Panc1 (cell line): ENCODE data around the gene SLC12A7. TPM values are rescaled to one million over a fixed set of nuclear protein-coding genes. Genes with fewer than 3 reads are reported as not detected.

ENCODE experiments used
- ATAC-seq: fragments of 200-7000 bp; cut with Tn5 transposase; 2 replicates; pipeline ENCODE4 v1.9.1; 2020; ENCODE audit warnings: mild to moderate bottlenecking, moderate library complexity
- BruUV-seq: library from RNA; stranded (reverse); fragments of 400-500 nt; replicated peaks from 2 replicates; lab custom pipeline; 2021; lab: Mats Ljungman, UMichigan
- CTCF ChIA-PET: fragments of 300-600 bp; sonication (Branson Sonifier 250); formaldehyde crosslinking; loops from one replicate; lab custom pipeline; 2022; ENCODE audit warnings: antibody characterized with exemption; lab: Charles Lee
- POLR2A ChIA-PET: fragments of 300-600 bp; sonication (Branson Sonifier 250); formaldehyde crosslinking; loops from one replicate; lab custom pipeline; 2022; ENCODE audit warnings: antibody characterized with exemption; lab: Charles Lee
- DNase-seq: peaks from one replicate; pipeline ENCODE4 v3.0.0-alpha.2; 2010; ENCODE audit warnings: low read depth, low spot score
- H3K27ac ChIP-seq: 2 replicates; pipeline ENCODE4 v1.5.1; 2011; ENCODE audit warnings: mild to moderate bottlenecking, low read length, inconsistent platforms
- H3K27me3 ChIP-seq: fragments of 200-500 bp; sonication (Bioruptor generic); 2 replicates; pipeline ENCODE4 v1.6.0; 2014; ENCODE audit warnings: low read length, inconsistent platforms; ENCODE audit not compliant: control insufficient read depth, insufficient read depth
- H3K36me3 ChIP-seq: fragments of 200-500 bp; sonication (Bioruptor generic); 2 replicates; pipeline ENCODE4 v1.5.1; 2014; ENCODE audit warnings: inconsistent platforms, mild to moderate bottlenecking, low read length, moderate library complexity; ENCODE audit not compliant: control insufficient read depth, insufficient read depth
- H3K4me1 ChIP-seq: 2 replicates; pipeline ENCODE4 v1.5.1; 2011; ENCODE audit warnings: inconsistent platforms, mild to moderate bottlenecking, low read length, moderate library complexity; ENCODE audit not compliant: control insufficient read depth, insufficient read depth
- H3K4me3 ChIP-seq, 2 experiments: 2 replicates each; pipeline ENCODE4 v1.5.1; 2011 to 2012; ENCODE audit warnings: low read depth in 2 of 2, low read length in 2 of 2, mild to moderate bottlenecking in 2 of 2, inconsistent platforms in 1 of 2, moderate library complexity in 1 of 2
- H3K9me3 ChIP-seq: fragments of 200-500 bp; sonication (Bioruptor generic); 2 replicates; pipeline ENCODE4 v1.5.1; 2014; ENCODE audit warnings: low read depth, mild to moderate bottlenecking, inconsistent platforms, low read length, moderate library complexity; ENCODE audit not compliant: control insufficient read depth, insufficient read depth
- POLR2AphosphoS5 ChIP-seq: IDR thresholded peaks from 2 replicates; pipeline ENCODE4 v1.6.1; 2012; ENCODE audit warnings: mild to moderate bottlenecking, low read depth, low read length, moderate library complexity
- SIN3A ChIP-seq: IDR thresholded peaks from 2 replicates; pipeline ENCODE4 v1.6.1; 2012; ENCODE audit warnings: low read depth, mild to moderate bottlenecking, low read length, moderate library complexity, borderline replicate concordance; ENCODE audit not compliant: insufficient read depth
- TCF7L2 ChIP-seq: IDR thresholded peaks from 2 replicates; pipeline ENCODE4 v1.6.1; 2011; ENCODE audit warnings: mild to moderate bottlenecking, low read depth, low read length, inconsistent platforms
- in situ Hi-C: cut with HindIII; loops from 2 replicates; pipeline ENCODE4 v1.10.0; 2016; ENCODE audit warnings: low sequenced_read_pairs, low pct_unique_long_range_greater_than_20kb
- intact Hi-C: fragments of 100-400 bp; cut with micrococcal nuclease; formaldehyde crosslinking; loops from one replicate; pipeline ENCODE4 v1.10.0; 2022; ENCODE audit not compliant: unreplicated experiment
- total RNA-seq: library from RNA; stranded (reverse); gene quantifications from one replicate; pipeline ENCODE4 v1.2.1, GENCODE V29; 2021; ENCODE audit not compliant: unreplicated experiment
- TF ChIP-seq, protein P1 (sequence below): fragments of 450-650 bp; IDR thresholded peaks from 2 replicates; pipeline ENCODE4 v1.5.1; 2017; ENCODE audit warnings: mild to moderate bottlenecking
- TF ChIP-seq, protein P2 (sequence below), 2 experiments: IDR thresholded peaks; 2 replicates each; pipeline ENCODE4 v1.6.1; 2011 to 2012; ENCODE audit warnings: low read depth in 2 of 2, control low read depth in 1 of 2, low read length in 1 of 2, mild to moderate bottlenecking in 1 of 2, moderate library complexity in 1 of 2; ENCODE audit not compliant: insufficient read depth in 1 of 2

SLC12A7 gene
- total RNA-seq, 1 experiment from 2014 or later: 297 TPM

DNA sequence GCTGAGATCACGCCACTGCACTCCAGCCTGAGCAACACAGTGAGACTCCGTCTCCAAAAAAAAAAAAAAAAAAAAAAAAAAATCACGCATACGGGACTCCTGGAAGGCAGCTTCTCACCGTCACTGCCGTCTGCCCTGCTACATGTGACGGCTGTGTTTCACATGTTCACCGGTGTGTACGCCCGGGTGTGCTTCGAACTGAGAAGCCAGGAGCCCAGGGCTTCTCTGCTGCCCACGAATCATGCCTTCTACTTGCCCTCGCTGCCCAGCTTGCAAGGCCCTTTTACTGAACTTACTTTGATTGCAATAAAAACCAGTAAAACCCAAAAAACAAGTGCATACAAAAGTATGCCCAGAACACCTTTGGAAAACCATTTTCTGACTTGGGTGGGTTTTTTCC lies 109.0 kb downstream of the SLC12A7 start:
- intact Hi-C loops (no loop called here), in situ Hi-C loops (no loop called here)
- Histone ChIP-seq H3K27me3 (no peaks in the 10 kb centered on the region), H3K27ac (no peak overlapping the region), H3K9me3 (no peaks in the 10 kb centered on the region), H3K36me3 (no peaks in the 10 kb centered on the region), H3K4me1 (0 out of 2 replicates have a peak, but pooled peaks cover 4% of the 10 kb centered on the region), H3K4me3 (no peak overlapping the region)
- BruUV-seq: no TSS peak
- ChIA-PET CTCF (interaction anchor here (0.6 to 0.7 kb wide), 2 partner anchors 14 to 36 kb away, joined by 3 to 7 read pairs; no protein-coding TSS in a partner anchor), POLR2A (no interaction called here)
- TF ChIP-seq, protein P1, sequence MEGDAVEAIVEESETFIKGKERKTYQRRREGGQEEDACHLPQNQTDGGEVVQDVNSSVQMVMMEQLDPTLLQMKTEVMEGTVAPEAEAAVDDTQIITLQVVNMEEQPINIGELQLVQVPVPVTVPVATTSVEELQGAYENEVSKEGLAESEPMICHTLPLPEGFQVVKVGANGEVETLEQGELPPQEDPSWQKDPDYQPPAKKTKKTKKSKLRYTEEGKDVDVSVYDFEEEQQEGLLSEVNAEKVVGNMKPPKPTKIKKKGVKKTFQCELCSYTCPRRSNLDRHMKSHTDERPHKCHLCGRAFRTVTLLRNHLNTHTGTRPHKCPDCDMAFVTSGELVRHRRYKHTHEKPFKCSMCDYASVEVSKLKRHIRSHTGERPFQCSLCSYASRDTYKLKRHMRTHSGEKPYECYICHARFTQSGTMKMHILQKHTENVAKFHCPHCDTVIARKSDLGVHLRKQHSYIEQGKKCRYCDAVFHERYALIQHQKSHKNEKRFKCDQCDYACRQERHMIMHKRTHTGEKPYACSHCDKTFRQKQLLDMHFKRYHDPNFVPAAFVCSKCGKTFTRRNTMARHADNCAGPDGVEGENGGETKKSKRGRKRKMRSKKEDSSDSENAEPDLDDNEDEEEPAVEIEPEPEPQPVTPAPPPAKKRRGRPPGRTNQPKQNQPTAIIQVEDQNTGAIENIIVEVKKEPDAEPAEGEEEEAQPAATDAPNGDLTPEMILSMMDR: no peak
- no peak for TF ChIP-seq POLR2AphosphoS5
- TF ChIP-seq, protein P2, sequence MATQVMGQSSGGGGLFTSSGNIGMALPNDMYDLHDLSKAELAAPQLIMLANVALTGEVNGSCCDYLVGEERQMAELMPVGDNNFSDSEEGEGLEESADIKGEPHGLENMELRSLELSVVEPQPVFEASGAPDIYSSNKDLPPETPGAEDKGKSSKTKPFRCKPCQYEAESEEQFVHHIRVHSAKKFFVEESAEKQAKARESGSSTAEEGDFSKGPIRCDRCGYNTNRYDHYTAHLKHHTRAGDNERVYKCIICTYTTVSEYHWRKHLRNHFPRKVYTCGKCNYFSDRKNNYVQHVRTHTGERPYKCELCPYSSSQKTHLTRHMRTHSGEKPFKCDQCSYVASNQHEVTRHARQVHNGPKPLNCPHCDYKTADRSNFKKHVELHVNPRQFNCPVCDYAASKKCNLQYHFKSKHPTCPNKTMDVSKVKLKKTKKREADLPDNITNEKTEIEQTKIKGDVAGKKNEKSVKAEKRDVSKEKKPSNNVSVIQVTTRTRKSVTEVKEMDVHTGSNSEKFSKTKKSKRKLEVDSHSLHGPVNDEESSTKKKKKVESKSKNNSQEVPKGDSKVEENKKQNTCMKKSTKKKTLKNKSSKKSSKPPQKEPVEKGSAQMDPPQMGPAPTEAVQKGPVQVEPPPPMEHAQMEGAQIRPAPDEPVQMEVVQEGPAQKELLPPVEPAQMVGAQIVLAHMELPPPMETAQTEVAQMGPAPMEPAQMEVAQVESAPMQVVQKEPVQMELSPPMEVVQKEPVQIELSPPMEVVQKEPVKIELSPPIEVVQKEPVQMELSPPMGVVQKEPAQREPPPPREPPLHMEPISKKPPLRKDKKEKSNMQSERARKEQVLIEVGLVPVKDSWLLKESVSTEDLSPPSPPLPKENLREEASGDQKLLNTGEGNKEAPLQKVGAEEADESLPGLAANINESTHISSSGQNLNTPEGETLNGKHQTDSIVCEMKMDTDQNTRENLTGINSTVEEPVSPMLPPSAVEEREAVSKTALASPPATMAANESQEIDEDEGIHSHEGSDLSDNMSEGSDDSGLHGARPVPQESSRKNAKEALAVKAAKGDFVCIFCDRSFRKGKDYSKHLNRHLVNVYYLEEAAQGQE (IDR thresholded peaks at IDR 0.05; ENCODE audit: insufficient read depth in 1 of 2, low read depth in 2 of 2, low read length in 1 of 2): no peak
- no peak for TF ChIP-seq TCF7L2
- TF ChIP-seq SIN3A: no peak
- no peak for DNase-seq
- ATAC-seq: no peak

DNA sequence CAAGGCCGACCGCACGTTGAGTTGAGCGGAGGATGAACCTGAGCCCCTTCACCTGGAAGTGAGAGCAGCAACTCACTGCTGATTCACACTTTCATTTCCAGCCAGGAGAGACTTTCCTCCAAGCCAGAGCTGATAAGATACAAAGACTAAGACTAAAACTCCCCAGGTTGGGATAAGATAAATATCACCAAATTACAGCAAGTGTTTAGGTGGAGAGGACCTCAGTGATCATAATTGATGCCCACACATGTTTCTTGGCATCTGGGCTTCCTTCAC lies 109.7 kb downstream of the SLC12A7 start:
- in situ Hi-C loops: no loop called here
- H3K9me3 ChIP-seq: no peaks in the 10 kb centered on the region
- H3K4me1 ChIP-seq: no peaks in the 10 kb centered on the region
- no peak overlapping the region for H3K27ac ChIP-seq
- H3K36me3 ChIP-seq: no peaks in the 10 kb centered on the region
- POLR2A ChIA-PET: no interaction called here
- no peaks in the 10 kb centered on the region for H3K27me3 ChIP-seq
- no peak overlapping the region for H3K4me3 ChIP-seq
- intact Hi-C loops: no loop called here
- CTCF ChIA-PET: interaction anchor here (0.6 kb wide), 1 partner anchor 13 kb away, joined by 3 read pairs; no protein-coding TSS in a partner anchor
- DNase-seq: no peak
- TF ChIP-seq TCF7L2 (no peak), POLR2AphosphoS5 (no peak), SIN3A (no peak)
- TF ChIP-seq, protein P1: no peak
- ATAC-seq: no peak
- no TSS peak for BruUV-seq
